LNCAP (cell line): Measurements from ENCODE around the gene HOGA1.
A peak's percentile ranks its signal among the peaks of the same experiment; 100 is the strongest.

Experiments used
- CTCF ChIP-seq: fragments of 450-650 bp; IDR thresholded peaks from 2 replicates; pipeline ENCODE4 v1.5.1; 2017; ENCODE audit warnings: mild to moderate bottlenecking

Gene HOGA1

GRCh38 chr10:97584060-97584797, at the start of gene HOGA1:
Gene HOGA1 (plus strand): TSS chr10:97584389. CDS start chr10:97584704, 315 bp downstream.
- TF ChIP-seq CTCF = no peak

- peak; percentile 37; the same call in 1 of the 2 replicates for TF ChIP-seq CTCF
These were observed 49.3 kb upstream of the HOGA1 start for GRCh38 chr10:97534746-97535367.

GRCh38 chr10:97537186-97537869, 46.9 kb upstream of the HOGA1 start:
- no peak for TF ChIP-seq CTCF

DNA sequence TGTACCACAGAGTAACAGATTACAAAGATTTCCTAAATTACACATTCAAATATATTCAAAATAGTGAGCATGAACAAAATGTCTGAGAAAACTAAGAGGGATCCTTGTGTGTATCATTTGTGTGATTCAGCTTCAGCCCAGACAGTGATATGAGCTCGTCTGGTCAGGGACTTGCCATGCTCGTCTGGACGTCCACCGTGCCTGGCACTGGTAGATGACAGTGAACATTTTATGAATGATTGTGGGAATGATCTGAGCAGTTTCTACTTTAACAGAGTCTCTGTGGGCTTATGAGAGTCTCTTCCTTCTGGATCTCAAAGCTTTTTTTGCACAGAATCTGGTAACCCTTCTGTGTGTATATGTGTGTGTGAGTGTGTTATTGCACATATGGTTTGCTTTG, 45.8 kb upstream of the HOGA1 start:
- no peak for TF ChIP-seq CTCF

- no peak for TF ChIP-seq CTCF
These were observed 45.4 kb upstream of the HOGA1 start for GRCh38 chr10:97538839-97539238.

GRCh38 chr10:97539523-97540200, 44.5 kb upstream of the HOGA1 start:
- no peak for TF ChIP-seq CTCF
